Adrenal gland (tissue), 5 donors: ENCODE results near the gene SCML1.

Source experiments
- CTCF ChIP-seq, 6 experiments: fragments of 450-650 bp in 4 of 6; fragments of 200-600 bp in 2 of 6; sonication (generic) in 1 of 6; IDR thresholded peaks; 1 replicate in 5 of 6; 2 replicates in 1 of 6; pipeline versions ENCODE4 v1.5.1 to v1.8.0; 2016 to 2021; ENCODE audit warnings: antibody characterized with exemption in 6 of 6, mild to moderate bottlenecking in 2 of 6, moderate library complexity in 1 of 6
- POLR2A ChIP-seq, 2 donors: fragments of 450-650 bp; IDR thresholded peaks; one replicate each; pipeline ENCODE4 v1.6.1; 2017; ENCODE audit warnings: antibody characterized with exemption in 2 of 2, mild to moderate bottlenecking in 2 of 2, moderate library complexity in 1 of 2
- donor health status: DM: no; HTN: no; CAD: no.

- TF ChIP-seq CTCF (IDR thresholded peaks at IDR 0.05) = no peak
- no peak for TF ChIP-seq POLR2A (IDR thresholded peaks at IDR 0.05)
Observed at GRCh38 chrX:17750436-17750835, 13.1 kb downstream of the SCML1 start.
